ENCODE data around the gene TMEM115.

Gene TMEM115, protein sequence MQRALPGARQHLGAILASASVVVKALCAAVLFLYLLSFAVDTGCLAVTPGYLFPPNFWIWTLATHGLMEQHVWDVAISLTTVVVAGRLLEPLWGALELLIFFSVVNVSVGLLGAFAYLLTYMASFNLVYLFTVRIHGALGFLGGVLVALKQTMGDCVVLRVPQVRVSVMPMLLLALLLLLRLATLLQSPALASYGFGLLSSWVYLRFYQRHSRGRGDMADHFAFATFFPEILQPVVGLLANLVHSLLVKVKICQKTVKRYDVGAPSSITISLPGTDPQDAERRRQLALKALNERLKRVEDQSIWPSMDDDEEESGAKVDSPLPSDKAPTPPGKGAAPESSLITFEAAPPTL

DNA sequence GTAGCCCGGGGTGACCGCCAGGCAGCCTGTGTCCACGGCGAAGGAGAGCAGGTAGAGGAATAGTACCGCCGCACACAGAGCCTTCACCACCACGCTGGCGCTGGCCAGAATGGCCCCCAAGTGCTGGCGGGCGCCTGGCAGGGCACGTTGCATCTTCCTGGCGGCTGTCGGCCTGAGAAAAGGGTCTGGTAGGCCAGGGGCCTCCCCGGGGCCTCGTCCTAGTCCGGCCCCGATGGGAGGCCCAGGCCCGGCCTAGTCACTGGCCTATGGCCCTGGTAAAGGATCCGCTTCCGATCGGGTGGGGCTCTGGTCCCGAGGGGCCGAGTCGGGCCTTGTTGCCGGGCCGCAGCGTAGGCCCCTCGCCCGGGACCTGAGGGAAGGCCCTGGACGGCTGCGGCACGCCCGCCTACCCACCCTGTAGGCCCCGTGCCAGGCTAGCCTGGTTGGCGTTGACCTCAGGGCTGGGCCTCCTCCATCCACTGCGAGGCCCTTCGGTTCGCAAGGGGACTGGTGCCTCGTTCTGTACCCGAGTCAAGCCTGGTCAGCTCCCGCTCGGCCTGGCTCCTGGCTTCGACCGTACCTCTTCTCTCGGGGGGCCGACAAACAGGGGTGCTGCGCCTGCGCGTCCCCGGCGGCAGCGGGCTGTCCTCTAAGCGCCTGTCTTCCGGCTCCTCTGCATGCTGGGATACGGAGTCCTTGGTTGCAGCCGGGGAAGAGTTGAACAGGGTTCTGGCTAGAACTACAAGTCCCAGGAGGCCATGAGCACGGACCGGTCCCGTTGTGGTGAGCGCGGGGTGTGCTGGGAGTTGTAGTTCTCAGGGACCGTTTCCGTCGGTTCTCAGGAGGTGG, at the start of gene TMEM115:
TMEM115 (minus strand) TSS at position 611 of the 849 bp plus-strand sequence; CDS start at position 153, 458 bp downstream.
- peak; percentile 96 to 97 for DNase-seq (ENCODE audit: low read depth in 2 of 2)

- no peak for DNase-seq (ENCODE audit: low read depth in 2 of 2)
Observed at GRCh38 chr3:50408443-50408944, 49.2 kb upstream of the TMEM115 start.

DNA sequence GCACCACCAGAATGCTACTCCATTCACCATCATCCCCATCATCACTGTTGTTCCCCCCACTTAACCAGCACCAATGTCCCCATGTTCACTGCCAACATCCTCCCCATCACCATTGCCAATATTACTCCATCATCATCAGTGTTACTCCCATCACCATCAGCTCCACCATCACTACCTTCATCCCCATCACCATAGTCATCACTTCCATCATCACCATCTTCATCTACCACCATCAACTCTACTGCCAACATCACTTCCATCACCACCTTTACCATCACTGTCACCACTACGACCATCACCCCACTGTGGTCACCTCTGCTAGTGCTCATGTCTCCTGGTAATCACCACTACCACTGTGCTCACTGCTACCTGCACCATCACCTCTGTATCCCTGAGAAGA, 47.2 kb upstream of the TMEM115 start:
- DNase-seq (ENCODE audit: low read depth in 2 of 2): no peak

DNA sequence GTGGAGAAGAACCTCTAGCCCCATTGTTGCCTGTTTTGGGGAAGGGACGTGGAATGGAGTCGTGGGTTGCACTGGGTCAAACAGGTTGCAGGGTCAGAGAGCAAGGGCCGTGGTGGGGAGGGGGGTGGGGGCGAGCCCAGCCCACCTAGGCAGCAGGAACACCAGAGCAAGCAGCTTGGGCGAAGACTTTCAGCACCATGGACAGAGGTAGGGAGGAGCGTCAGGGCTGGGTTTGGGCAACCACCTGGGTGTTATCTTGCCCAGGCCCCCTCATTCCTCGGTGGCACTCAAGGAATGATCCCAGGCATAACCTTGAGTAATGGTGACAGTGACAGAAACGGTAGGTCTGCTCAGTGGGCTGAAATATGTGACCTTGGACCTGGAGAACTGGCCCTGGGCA, 45.9 kb upstream of the TMEM115 start:
- DNase-seq (ENCODE audit: low read depth in 2 of 2): no peak

GRCh38 chr3:50401978-50402595, 42.8 kb upstream of the TMEM115 start:
- no peak for DNase-seq (ENCODE audit: low read depth in 2 of 2)

- DNase-seq (ENCODE audit: low read depth in 2 of 2): no peak
Observed at GRCh38 chr3:50396502-50396901, 37.2 kb upstream of the TMEM115 start.

DNA sequence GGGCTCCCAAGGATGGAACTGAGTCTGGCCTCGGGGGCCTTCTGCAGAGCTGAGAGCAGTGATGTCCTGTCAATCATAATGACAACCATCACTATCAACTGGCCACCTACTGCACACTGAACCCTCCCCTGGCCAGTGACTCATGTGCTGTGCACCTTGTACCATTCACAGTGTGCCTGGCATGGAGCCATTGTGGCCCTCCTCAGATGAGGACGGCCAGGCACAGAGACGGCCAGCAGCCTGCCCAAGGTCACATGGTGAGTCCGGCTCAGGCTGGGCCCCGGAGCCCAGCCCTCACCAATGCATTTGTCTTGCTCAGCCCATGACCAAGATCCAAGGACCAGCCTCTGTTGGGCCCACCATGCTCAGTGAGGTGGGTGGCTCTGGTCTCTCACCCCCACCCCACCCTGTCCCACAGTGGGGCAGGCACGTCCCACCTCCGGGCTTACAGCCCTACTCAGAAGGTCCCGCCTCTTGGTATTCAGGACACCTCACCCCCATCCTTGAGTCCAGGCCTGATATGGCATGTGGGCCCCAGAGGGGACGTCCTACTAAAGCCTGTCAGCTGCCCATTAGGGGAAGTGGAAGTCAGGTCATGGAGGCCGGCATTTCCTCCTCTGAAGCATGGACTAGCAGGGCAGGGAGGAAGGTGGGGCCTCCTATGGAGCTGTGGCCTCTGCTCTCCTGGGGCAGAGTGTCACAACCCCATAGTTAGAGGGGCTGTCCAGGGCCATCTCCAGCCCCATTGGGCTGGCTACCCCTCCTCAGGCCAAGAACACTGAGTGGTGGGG, 35.9 kb upstream of the TMEM115 start:
- DNase-seq (ENCODE audit: low read depth in 2 of 2): no peak

GRCh38 chr3:50393061-50393460, 33.7 kb upstream of the TMEM115 start:
- no peak for DNase-seq (ENCODE audit: low read depth in 2 of 2)

GRCh38 chr3:50392101-50392715, 32.9 kb upstream of the TMEM115 start:
- DNase-seq (ENCODE audit: low read depth in 2 of 2): no peak

GRCh38 chr3:50390508-50391224, 31.3 kb upstream of the TMEM115 start:
- DNase-seq (ENCODE audit: low read depth in 2 of 2): no peak

- DNase-seq (ENCODE audit: low read depth in 2 of 2): no peak
Observed at GRCh38 chr3:50389414-50389767, 30.1 kb upstream of the TMEM115 start.

DNA sequence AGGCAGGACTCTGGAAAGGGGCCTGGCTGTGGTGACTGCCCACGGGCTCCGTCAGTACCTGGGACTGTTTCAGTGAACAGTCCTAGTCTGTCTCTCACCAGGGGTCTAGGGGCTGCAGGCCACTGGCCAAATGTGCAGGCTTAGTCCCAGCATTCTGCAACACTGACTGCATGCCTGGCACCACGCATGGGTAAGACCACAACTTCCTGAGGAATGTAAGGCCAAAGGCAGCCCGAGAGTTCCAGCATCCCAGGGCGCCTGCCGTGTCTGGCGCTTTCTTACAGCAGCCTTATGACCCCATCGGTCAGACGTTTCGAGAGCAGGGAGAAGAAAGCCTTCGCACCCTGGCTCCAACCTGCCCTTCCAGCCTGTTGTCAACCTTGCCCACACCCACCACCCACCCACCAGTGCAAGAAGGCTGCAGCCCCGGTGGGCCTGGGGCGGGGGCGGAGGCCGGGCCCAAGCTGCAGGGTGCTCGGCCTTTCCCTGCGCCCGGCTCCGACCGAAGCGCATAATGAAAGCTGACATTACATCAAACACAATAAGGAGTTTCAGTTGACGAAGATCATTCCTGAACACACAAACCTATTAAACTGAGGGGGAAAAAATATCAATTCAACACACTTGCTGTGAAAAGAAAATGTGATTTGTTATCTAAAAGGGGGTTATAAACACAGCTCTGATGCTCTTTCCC, 29.5 kb upstream of the TMEM115 start:
- DNase-seq (ENCODE audit: low read depth in 2 of 2): no peak

- DNase-seq (ENCODE audit: low read depth in 2 of 2): no peak
Observed at GRCh38 chr3:50388016-50388719, 28.8 kb upstream of the TMEM115 start.

DNA sequence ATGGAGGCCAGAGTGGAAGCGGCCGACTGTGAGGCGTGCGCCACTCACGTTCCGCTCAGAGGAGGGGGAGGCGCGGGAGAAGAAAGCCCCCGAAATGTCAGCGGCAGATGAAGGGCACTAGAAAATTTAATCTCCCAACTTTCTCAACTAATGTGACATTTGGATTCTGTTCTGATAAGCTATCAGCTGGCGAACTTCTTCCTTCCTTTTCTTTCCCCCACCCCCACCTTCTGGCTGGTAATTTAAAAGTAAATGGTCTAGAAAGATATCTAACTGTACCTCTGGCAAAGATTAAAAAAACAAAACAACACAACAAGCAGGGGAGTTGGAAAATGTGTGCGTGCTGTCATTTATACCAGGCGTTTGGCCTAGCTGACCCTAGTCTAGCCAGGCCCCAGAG, 26.4 kb upstream of the TMEM115 start:
- DNase-seq (ENCODE audit: low read depth in 2 of 2): no peak

GRCh38 chr3:50383750-50384149, 24.4 kb upstream of the TMEM115 start:
- DNase-seq (ENCODE audit: low read depth in 2 of 2): no peak

- DNase-seq (ENCODE audit: low read depth in 2 of 2): no peak
Observed at GRCh38 chr3:50382722-50383121, 23.4 kb upstream of the TMEM115 start.

- no peak for DNase-seq (ENCODE audit: low read depth in 2 of 2)
Observed at GRCh38 chr3:50381383-50381782, 22.1 kb upstream of the TMEM115 start.

GRCh38 chr3:50380405-50381085, 21.2 kb upstream of the TMEM115 start:
- DNase-seq (ENCODE audit: low read depth in 2 of 2): no peak

DNA sequence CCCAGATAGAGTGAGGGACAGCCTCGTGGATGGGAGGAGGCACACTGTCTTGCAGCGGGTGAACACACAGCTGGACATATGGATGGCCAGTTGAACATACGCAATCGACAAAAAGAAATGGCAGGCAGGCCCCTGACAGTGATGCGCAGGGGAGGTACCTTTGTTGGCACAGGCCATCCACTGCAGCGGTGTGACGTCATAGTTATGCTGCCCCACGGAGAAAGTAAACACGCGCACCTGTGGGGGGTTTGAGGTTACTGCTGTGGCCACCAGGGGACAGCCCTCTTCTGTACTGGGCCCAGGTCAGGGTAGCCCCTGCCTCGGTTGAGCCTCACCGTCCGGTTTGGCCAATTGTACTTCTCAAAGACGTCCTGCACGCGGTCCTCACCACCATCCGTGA, 19.4 kb upstream of the TMEM115 start:
- no peak for DNase-seq (ENCODE audit: low read depth in 2 of 2)

Data from fibroblast of skin of left quadriceps (primary cell).